Thyroid gland (tissue), 4 donors: ENCODE data around the gene NBPF9.
"Not testable (repeated sequence)": the region's sequence is repeated elsewhere in the genome, so short reads cannot be mapped to it uniquely, and the experiment has no call there.

Source experiments
- CTCF ChIP-seq, 6 experiments: fragments of 200-600 bp in 3 of 6; fragments of 450-650 bp in 3 of 6; sonication (generic) in 3 of 6; IDR thresholded peaks; one replicate each; pipeline ENCODE4 v1.5.1; 2016 to 2019; ENCODE audit warnings: antibody characterized with exemption in 6 of 6, mild to moderate bottlenecking in 2 of 6, inconsistent platforms in 1 of 6, moderate library complexity in 1 of 6
- POLR2A ChIP-seq, 2 donors: fragments of 450-650 bp; IDR thresholded peaks; one replicate each; pipeline ENCODE4 v1.6.1; 2017; ENCODE audit warnings: antibody characterized with exemption in 2 of 2, mild to moderate bottlenecking in 2 of 2, moderate library complexity in 1 of 2

GRCh38 chr1:149112828-149113227 lies 9.5 kb upstream of the NBPF9 start:
- TF ChIP-seq CTCF, POLR2A (IDR thresholded peaks at IDR 0.05): not testable (repeated sequence)
